ENCODE measurements around the gene OCA2. TPM values are rescaled to one million over a fixed set of nuclear protein-coding genes. Genes with fewer than 3 reads are reported as not detected.
A peak's percentile ranks its signal among the peaks of the same experiment; 100 is the strongest.

The OCA2 gene
- total RNA-seq, 1 donor from 2014 or later: 1.0 TPM

- Mint-ChIP-seq H3K9me3 (peaks cover 8% of the 10 kb centered on the region), H3K4me3 (no peak overlapping the region), H3K36me3 (no peaks in the 10 kb centered on the region), H3K4me1 (peaks cover 12% of the 10 kb centered on the region), H3K27me3 (ENCODE audit: low read depth) (no peaks in the 10 kb centered on the region), H3K27ac (no peak overlapping the region)
- no peak for DNase-seq (ENCODE audit: low spot score in 2 of 2, unreplicated experiment in 2 of 2)
- no peak for TF ChIP-seq CTCF (IDR thresholded peaks at IDR 0.05; ENCODE audit: unreplicated experiment)
Measured at GRCh38 chr15:27743638-27744037, 355.5 kb downstream of the OCA2 start.

GRCh38 chr15:27742751-27743477 is 356.2 kb downstream of the OCA2 start:
- Mint-ChIP-seq H3K4me3 (no peak overlapping the region), H3K27me3 (ENCODE audit: low read depth) (no peaks in the 10 kb centered on the region), H3K36me3 (no peaks in the 10 kb centered on the region), H3K27ac (no peak overlapping the region), H3K9me3 (peaks cover 10% of the 10 kb centered on the region), H3K4me1 (peaks cover 12% of the 10 kb centered on the region)
- DNase-seq (ENCODE audit: low spot score in 2 of 2, unreplicated experiment in 2 of 2): no peak
- no peak for TF ChIP-seq CTCF (IDR thresholded peaks at IDR 0.05; ENCODE audit: unreplicated experiment)

GRCh38 chr15:27741226-27741860 is 357.8 kb downstream of the OCA2 start:
- no peaks in the 10 kb centered on the region for H3K27me3 Mint-ChIP-seq (ENCODE audit: low read depth)
- no peaks in the 10 kb centered on the region for H3K36me3 Mint-ChIP-seq
- peaks cover 17% of the 10 kb centered on the region for H3K9me3 Mint-ChIP-seq
- peak overlapping the region; percentile 7 for H3K27ac Mint-ChIP-seq
- H3K4me1 Mint-ChIP-seq: peaks cover 12% of the 10 kb centered on the region
- no peak for TF ChIP-seq CTCF (IDR thresholded peaks at IDR 0.05; ENCODE audit: unreplicated experiment)
- no peak overlapping the region for H3K4me3 Mint-ChIP-seq
- DNase-seq (ENCODE audit: low spot score in 2 of 2, unreplicated experiment in 2 of 2): no peak

- Mint-ChIP-seq H3K27ac (no peak overlapping the region), H3K4me1 (no peaks in the 10 kb centered on the region), H3K4me3 (no peak overlapping the region), H3K36me3 (peaks cover 3% of the 10 kb centered on the region), H3K27me3 (ENCODE audit: low read depth) (no peaks in the 10 kb centered on the region), H3K9me3 (peaks cover 44% of the 10 kb centered on the region)
- no peak for TF ChIP-seq CTCF (IDR thresholded peaks at IDR 0.05; ENCODE audit: unreplicated experiment)
- DNase-seq (ENCODE audit: low spot score in 2 of 2, unreplicated experiment in 2 of 2): no peak
Measured at GRCh38 chr15:27734785-27735495, 364.2 kb downstream of the OCA2 start.

GRCh38 chr15:27731776-27732175 is 367.3 kb downstream of the OCA2 start:
- Mint-ChIP-seq H3K36me3 (peaks cover 3% of the 10 kb centered on the region), H3K4me3 (no peak overlapping the region), H3K9me3 (peaks cover 32% of the 10 kb centered on the region), H3K4me1 (no peaks in the 10 kb centered on the region), H3K27ac (no peak overlapping the region), H3K27me3 (ENCODE audit: low read depth) (no peaks in the 10 kb centered on the region)
- TF ChIP-seq CTCF (IDR thresholded peaks at IDR 0.05; ENCODE audit: unreplicated experiment): no peak
- no peak for DNase-seq (ENCODE audit: low spot score in 2 of 2, unreplicated experiment in 2 of 2)

Measured in mesothelial cell of epicardium (in vitro differentiated cells).